ENCODE results near the gene TMEM164.
"Not testable (repeated sequence)": the region's sequence is repeated elsewhere in the genome, so short reads cannot be mapped to it uniquely, and the experiment has no call there.

Gene TMEM164

GRCh38 chrX:110138557-110138956 is 135.6 kb downstream of the TMEM164 start:
- DNase-seq: no peak

DNA sequence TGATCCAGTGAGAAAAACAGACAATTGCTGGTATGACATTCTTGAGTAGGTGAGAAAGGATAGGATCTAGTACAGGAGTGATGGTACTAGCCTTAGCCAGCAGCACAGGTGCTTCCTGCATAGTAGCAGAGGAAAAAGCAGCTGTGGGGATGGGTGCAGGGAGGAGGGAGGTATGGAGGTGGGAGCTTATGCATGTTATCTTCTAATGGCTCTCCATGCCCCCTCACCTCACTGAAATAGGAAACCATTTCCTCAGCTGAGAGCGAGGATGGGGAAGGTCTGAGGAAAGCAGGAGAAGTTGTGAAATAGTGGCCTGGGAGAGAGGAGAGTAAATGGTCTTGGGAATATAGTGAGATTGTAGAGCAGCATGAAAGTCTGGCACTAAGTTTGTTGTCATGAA is 136.3 kb downstream of the TMEM164 start:
- DNase-seq: no peak

DNA sequence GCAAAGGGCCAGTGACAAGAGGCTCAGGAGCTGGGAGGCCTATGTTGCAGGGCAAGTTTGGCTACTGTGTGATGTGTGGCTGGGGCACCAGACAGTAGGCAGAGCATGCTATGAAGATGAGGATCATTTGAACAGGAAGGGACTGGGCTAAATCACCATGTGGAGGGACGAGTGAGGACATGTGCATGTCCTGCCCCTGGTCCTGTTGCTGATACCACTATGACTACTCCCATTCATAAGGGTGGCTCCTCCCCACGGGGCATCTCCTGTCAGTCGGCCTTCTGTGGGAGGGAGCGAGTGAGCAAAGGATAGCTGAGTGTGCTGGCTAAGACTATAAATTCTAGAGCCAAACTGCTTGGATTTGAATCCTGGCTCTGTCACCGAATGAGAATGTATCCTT is 139.2 kb downstream of the TMEM164 start:
- DNase-seq: no peak

DNA sequence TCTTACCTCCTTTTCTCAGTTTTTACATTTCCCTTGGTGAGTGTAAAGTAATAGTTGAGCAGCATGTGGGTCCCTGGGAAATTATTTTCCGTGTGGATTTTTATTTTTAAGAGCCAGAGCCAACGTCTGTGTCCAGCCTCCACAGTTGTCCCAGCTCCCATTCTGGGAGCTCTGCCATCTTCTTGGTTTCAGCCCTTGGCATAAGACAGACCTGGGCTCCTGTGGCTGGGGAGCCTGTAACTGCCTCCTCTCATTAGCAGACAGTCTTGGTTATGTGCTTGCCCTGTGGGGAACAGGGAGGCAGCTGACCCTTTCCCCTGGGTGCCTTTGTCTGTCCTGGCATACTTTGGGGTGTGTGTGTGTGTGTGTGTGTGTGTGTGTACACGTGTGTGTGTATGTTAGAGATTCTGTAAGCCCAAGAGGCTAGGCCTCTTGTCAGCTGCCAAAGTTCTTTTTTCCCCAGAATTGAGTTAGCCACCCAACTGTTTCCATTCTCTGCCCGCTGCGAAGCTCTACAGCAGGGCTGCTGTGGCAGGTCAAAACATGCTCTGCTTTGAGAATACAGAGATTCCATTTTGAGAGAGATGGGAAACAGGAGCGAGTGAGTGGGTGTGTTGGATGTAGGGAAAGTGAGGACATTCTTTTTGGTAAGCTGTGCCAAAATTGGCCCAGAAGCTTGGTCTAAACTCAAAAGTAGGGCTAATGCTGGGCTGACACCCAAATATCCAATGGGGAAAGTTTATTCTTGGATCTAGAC is 140.7 kb downstream of the TMEM164 start:
- no peak for DNase-seq

- no peak for DNase-seq
Observed at GRCh38 chrX:110145311-110145710, 142.4 kb downstream of the TMEM164 start.

GRCh38 chrX:110145854-110146253 is 142.9 kb downstream of the TMEM164 start:
- DNase-seq: peak in 1 of 2 experiments; percentile 29

DNA sequence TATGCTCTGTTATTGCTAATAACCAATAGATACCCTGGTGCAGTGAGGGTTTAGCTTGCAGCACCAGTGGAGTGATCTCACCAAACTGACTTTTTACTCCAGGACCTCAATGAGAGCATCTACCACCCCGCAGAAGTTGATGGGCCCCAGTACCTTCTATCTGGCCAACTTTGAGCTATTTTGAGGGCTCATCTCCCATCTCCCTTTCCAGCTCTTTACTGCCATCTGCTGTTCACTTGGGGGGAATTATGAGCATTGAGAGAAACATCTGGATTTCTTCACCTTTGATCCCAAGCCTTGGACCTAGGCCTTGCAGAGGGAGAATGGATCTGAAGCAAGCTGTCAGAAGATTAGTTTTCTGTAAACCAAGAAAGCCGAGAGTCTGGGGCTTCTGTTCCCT is 143.6 kb downstream of the TMEM164 start:
- DNase-seq: peak; percentile 5 to 29

GRCh38 chrX:110153244-110153643 is 150.3 kb downstream of the TMEM164 start:
- DNase-seq: no peak

GRCh38 chrX:110153896-110154295 is 151.0 kb downstream of the TMEM164 start:
- DNase-seq: no peak

DNA sequence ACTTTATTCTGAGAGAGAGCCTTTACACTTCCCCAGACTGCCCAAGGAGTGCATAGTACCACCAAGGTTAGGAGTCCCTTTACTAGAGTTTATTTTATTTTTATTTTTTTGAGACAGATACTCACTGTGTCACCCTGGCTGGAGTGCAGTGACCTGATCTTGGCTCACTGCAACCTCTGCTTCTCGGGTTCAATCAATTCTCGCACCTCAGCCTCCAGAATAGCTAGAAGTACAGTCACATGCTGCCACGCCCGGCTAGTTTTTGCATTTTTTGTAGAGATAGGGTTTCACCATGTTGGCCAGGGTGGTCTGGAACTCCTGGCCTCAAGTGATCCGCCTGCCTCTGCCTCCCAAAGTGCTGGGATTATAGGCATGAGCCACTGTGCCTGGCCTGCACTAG is 151.4 kb downstream of the TMEM164 start:
- not testable (repeated sequence) for DNase-seq

- DNase-seq: no peak
Observed at GRCh38 chrX:110155759-110156158, 152.8 kb downstream of the TMEM164 start.

DNA sequence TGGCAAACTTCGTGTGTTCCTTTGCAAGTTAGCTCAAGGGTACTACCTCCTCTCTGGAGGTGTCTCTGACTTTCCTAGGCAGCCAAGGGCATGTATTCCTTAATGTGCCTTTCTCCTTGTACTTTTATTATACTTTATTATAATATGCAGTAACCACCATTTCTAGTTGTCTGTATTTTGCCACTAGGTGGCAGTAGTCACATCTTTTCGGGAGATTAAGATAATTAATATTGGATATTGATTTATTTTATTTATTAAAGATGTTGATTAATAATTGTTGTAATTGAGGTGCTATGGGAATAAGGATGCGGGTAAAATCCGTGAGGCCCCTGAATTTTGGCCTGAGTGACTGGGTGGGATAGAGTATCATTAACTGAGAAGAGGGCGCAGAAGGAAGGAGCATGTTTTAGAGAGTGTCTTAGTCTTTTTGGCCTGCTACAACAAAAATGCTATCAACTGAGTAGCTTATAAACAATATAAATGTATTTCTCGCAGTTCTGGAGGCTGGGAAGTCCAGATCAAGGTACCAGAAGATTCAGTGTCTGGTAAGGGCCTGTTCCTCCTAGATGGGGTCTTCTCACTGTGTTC is 153.3 kb downstream of the TMEM164 start:
- peak in 1 of 2 experiments; percentile 4 for DNase-seq

DNA sequence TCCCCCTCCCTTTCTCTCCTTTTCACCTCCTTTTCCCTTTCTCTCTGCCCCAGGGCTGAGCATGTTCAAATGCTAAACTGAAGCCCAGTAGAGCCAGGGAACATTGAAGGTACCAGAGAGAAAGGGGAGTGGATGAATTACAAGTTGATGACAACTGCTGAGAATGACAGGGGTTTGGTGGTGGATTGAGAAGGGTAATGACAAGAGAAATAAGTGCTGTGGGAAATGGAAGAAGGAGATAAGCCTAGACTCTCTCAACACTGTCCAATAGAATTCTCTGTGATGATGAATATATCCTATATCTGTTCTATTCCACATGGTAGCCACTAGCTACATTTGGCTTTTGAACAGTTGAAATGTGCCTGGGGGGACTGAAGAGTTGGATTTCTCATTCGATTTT is 154.5 kb downstream of the TMEM164 start:
- no peak for DNase-seq

- DNase-seq: no peak
Observed at GRCh38 chrX:110159235-110159634, 156.3 kb downstream of the TMEM164 start.

- no peak for DNase-seq
Observed at GRCh38 chrX:110159865-110160264, 157.0 kb downstream of the TMEM164 start.

DNA sequence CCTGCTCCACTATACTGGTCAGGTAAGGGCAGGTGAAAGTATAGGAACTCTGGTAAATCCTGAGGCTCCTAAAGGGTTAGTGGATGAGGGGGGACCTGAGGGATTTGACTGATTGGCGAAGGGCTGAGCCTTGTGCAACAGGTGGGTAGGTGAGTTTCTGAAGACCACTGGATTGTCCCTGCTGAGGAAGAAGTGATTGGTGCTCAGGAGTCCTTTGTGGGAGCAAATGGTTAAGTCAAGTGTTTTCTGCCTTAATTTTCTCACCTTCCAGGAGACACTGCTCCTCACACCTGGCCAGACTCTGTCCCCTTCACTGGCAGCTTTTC is 158.4 kb downstream of the TMEM164 start:
- no peak for DNase-seq

GRCh38 chrX:110162131-110162530 is 159.2 kb downstream of the TMEM164 start:
- DNase-seq: no peak

- no peak for DNase-seq
Observed at GRCh38 chrX:110162867-110163266, 160.0 kb downstream of the TMEM164 start.

- DNase-seq: no peak
Observed at GRCh38 chrX:110163488-110163887, 160.6 kb downstream of the TMEM164 start.

DNA sequence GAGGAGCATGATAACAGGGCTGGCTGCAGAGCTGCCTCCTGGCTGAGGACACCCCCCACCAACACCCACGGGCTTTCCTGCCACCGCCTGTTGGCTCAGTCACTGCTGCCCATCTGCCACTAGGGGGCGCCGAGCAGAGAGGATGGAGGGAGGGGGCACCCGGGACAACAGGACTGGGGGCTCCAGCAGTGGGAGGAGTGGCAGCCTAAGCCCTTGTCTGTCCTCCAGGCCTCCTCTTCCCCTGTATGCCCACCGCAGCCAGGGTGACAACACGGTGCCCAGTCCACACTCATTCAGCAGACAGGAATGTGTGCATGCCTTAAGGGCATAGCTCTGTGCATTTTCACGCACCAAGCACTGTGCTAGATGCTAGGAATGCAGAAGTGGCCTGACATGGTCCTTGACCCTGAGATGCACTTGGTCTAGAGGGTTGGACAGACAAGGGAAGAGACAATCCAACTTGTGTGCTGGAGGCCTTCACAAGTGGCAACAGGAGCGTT is 165.1 kb downstream of the TMEM164 start:
- DNase-seq: no peak

- no peak for DNase-seq
Observed at GRCh38 chrX:110168585-110168984, 165.7 kb downstream of the TMEM164 start.

GRCh38 chrX:110170029-110170428 is 167.1 kb downstream of the TMEM164 start:
- no peak for DNase-seq

DNA sequence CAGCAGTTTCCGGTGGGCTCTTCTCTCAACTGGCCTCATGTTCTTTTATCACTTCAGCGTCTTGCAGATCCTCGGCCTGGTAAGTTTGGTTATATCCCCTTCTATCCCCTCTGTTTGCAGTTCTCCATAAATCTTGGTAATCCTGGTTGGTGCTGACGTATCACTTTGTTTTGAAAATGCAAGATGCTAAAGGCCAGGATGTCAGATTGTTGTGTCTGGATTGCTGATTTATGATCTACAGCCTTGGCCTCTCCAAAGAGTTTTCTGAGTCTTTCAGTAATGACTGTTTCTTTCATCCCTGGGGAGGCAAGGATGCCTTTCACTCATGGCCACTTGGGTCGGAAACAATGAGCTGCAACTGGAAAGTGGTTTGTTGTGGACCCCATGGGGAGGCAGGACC is 168.5 kb downstream of the TMEM164 start:
- DNase-seq: no peak

DNA sequence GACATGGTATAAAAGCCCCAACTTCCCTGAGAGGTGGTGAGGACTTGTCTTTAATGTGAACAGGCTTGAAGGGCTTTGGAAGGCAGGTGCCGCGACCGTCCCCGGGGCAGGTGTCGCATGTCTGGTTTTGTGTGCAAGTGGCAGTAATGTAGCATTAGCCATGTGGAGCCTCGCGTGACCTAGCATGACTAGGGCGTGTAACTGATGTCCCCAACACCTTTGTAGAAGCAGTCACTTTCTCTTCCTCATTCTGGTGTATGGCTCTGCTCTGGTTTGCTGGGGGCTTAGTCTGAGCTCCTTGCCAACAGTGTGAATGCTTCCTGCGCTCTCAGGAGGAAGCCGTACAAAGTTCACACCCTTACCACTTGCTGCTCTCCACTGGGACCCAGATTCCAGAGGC is 169.3 kb downstream of the TMEM164 start:
- DNase-seq: no peak
